ENCODE measurements around the gene MYL5. TPM values are rescaled to one million over a fixed set of nuclear protein-coding genes. Genes with fewer than 3 reads are reported as not detected.

The MYL5 gene
- polyA plus RNA-seq, 3 donors from 2014 or later: 3.3 to 8.1 (median 5.0) TPM

GRCh38 chr4:712093-712492 is 37.8 kb downstream of the MYL5 start:
- Mint-ChIP-seq H3K4me3 (no peak overlapping the region), H3K4me1 (peaks cover 45% of the 10 kb centered on the region in 2 donors), H3K36me3 (peaks cover 0 to 3% (median 0%) of the 10 kb centered on the region in 3 donors), H3K9me3 (no peaks in the 10 kb centered on the region), H3K27ac (peak overlapping the region in 1 of 6 donors; percentile 30), H3K27me3 (ENCODE audit: low read depth in 3 of 3) (no peaks in the 10 kb centered on the region)
- no peak for DNase-seq

GRCh38 chr4:712916-713632 is 38.7 kb downstream of the MYL5 start:
- Mint-ChIP-seq H3K27ac (peak overlapping the region in 4 of 6 donors; percentile 35 to 78 (median 51)), H3K36me3 (peaks cover 0 to 3% (median 0%) of the 10 kb centered on the region in 3 donors), H3K27me3 (ENCODE audit: low read depth in 3 of 3) (no peaks in the 10 kb centered on the region), H3K9me3 (no peaks in the 10 kb centered on the region), H3K4me3 (peak overlapping the region in 1 of 5 donors; percentile 21), H3K4me1 (peaks cover 53 to 54% of the 10 kb centered on the region in 2 donors)
- DNase-seq: no peak

- DNase-seq: no peak
Observed at GRCh38 chr4:714087-714486, 39.7 kb downstream of the MYL5 start.

GRCh38 chr4:717601-718320 is 43.4 kb downstream of the MYL5 start:
- Mint-ChIP-seq H3K36me3 (peaks cover 0 to 3% (median 0%) of the 10 kb centered on the region in 3 donors), H3K27ac (peak overlapping the region in 5 of 6 donors; percentile 34 to 81 (median 60)), H3K4me1 (peaks cover 27 to 47% of the 10 kb centered on the region in 2 donors), H3K9me3 (no peaks in the 10 kb centered on the region), H3K4me3 (peak overlapping the region in 2 of 5 donors; percentile 13 to 33), H3K27me3 (ENCODE audit: low read depth in 3 of 3) (peaks cover 0 to 4% (median 0%) of the 10 kb centered on the region in 3 donors)
- DNase-seq: no peak

More at GRCh38 chr4:714087-714486, 39.7 kb downstream of the MYL5 start:
- Mint-ChIP-seq H3K9me3 (no peaks in the 10 kb centered on the region), H3K27me3 (ENCODE audit: low read depth in 3 of 3) (no peaks in the 10 kb centered on the region), H3K27ac (peak overlapping the region in 2 of 6 donors; percentile 19 to 28), H3K4me3 (no peak overlapping the region), H3K36me3 (peaks cover 0 to 3% (median 0%) of the 10 kb centered on the region in 3 donors), H3K4me1 (peaks cover 47 to 51% of the 10 kb centered on the region in 2 donors)

GRCh38 chr4:718460-718859 is 44.1 kb downstream of the MYL5 start:
- peaks cover 0 to 4% (median 0%) of the 10 kb centered on the region in 3 donors for H3K27me3 Mint-ChIP-seq (ENCODE audit: low read depth in 3 of 3)
- H3K4me1 Mint-ChIP-seq: peaks cover 27 to 43% of the 10 kb centered on the region in 2 donors
- H3K27ac Mint-ChIP-seq: peak overlapping the region in 1 of 6 donors; percentile 13
- H3K36me3 Mint-ChIP-seq: peaks cover 0 to 3% (median 0%) of the 10 kb centered on the region in 3 donors
- peak overlapping the region in 1 of 5 donors; percentile 6 for H3K4me3 Mint-ChIP-seq
- no peak for DNase-seq
- no peaks in the 10 kb centered on the region for H3K9me3 Mint-ChIP-seq

GRCh38 chr4:720111-720860 is 45.9 kb downstream of the MYL5 start:
- Mint-ChIP-seq H3K27me3 (ENCODE audit: low read depth in 3 of 3) (peaks cover 0 to 6% (median 0%) of the 10 kb centered on the region in 3 donors), H3K27ac (no peak overlapping the region), H3K4me3 (no peak overlapping the region)

GRCh38 chr4:721261-722168 is 47.2 kb downstream of the MYL5 start:
- H3K27me3 Mint-ChIP-seq (ENCODE audit: low read depth in 3 of 3): peaks cover 0 to 10% (median 0%) of the 10 kb centered on the region in 3 donors
- peak overlapping the region in 1 of 6 donors; percentile 45 for H3K27ac Mint-ChIP-seq
- peaks cover 0 to 3% (median 0%) of the 10 kb centered on the region in 3 donors for H3K36me3 Mint-ChIP-seq
- H3K4me3 Mint-ChIP-seq: no peak overlapping the region
- peaks cover 23 to 38% of the 10 kb centered on the region in 2 donors for H3K4me1 Mint-ChIP-seq
- no peak for DNase-seq
- no peaks in the 10 kb centered on the region for H3K9me3 Mint-ChIP-seq

More at GRCh38 chr4:720111-720860, 45.9 kb downstream of the MYL5 start:
- no peak for DNase-seq
- Mint-ChIP-seq H3K4me1 (peaks cover 21 to 38% of the 10 kb centered on the region in 2 donors), H3K36me3 (no peaks in the 10 kb centered on the region), H3K9me3 (no peaks in the 10 kb centered on the region)

GRCh38 chr4:722169-722725 is 47.9 kb downstream of the MYL5 start:
- Mint-ChIP-seq H3K4me1 (peaks cover 25 to 37% of the 10 kb centered on the region in 2 donors), H3K9me3 (no peaks in the 10 kb centered on the region), H3K4me3 (peak overlapping the region in 1 of 5 donors; percentile 13), H3K27me3 (ENCODE audit: low read depth in 3 of 3) (peaks cover 0 to 10% (median 0%) of the 10 kb centered on the region in 3 donors), H3K27ac (no peak overlapping the region), H3K36me3 (peaks cover 0 to 4% (median 0%) of the 10 kb centered on the region in 3 donors)
- DNase-seq: no peak

- DNase-seq: no peak
- Mint-ChIP-seq H3K4me1 (peaks cover 25 to 33% of the 10 kb centered on the region in 2 donors), H3K27ac (no peak overlapping the region), H3K4me3 (no peak overlapping the region), H3K36me3 (peaks cover 0 to 8% (median 0%) of the 10 kb centered on the region in 3 donors), H3K27me3 (ENCODE audit: low read depth in 3 of 3) (peaks cover 0 to 10% (median 0%) of the 10 kb centered on the region in 3 donors), H3K9me3 (no peaks in the 10 kb centered on the region)
Observed at GRCh38 chr4:722851-723360, 48.6 kb downstream of the MYL5 start.

GRCh38 chr4:723751-724530 is 49.6 kb downstream of the MYL5 start:
- Mint-ChIP-seq H3K27me3 (ENCODE audit: low read depth in 3 of 3) (peaks cover 0 to 10% (median 0%) of the 10 kb centered on the region in 3 donors), H3K27ac (peak overlapping the region in 1 of 6 donors; percentile 39), H3K4me1 (peaks cover 27 to 29% of the 10 kb centered on the region in 2 donors), H3K9me3 (no peaks in the 10 kb centered on the region), H3K4me3 (no peak overlapping the region), H3K36me3 (peaks cover 0 to 12% (median 0%) of the 10 kb centered on the region in 3 donors)
- DNase-seq: no peak

- no peak overlapping the region for H3K4me3 Mint-ChIP-seq
- peaks cover 0 to 8% (median 0%) of the 10 kb centered on the region in 3 donors for H3K27me3 Mint-ChIP-seq (ENCODE audit: low read depth in 3 of 3)
- H3K27ac Mint-ChIP-seq: no peak overlapping the region
- peaks cover 4 to 18% (median 4%) of the 10 kb centered on the region in 3 donors for H3K36me3 Mint-ChIP-seq
- DNase-seq: no peak
- no peaks in the 10 kb centered on the region for H3K9me3 Mint-ChIP-seq
- H3K4me1 Mint-ChIP-seq: peaks cover 21 to 33% of the 10 kb centered on the region in 2 donors
Observed at GRCh38 chr4:725391-726234, 51.3 kb downstream of the MYL5 start.

Measured in immature natural killer cell (primary cell).